M059J (cell line): ENCODE data around the gene FCGR3A. TPM values are rescaled to one million over a fixed set of nuclear protein-coding genes. Genes with fewer than 3 reads are reported as not detected.
"Not testable (repeated sequence)": the region's sequence is repeated elsewhere in the genome, so short reads cannot be mapped to it uniquely, and the experiment has no call there.

Experiments used
- DNase-seq: peaks from one replicate; pipeline ENCODE4 v3.0.0-alpha.2; 2012; ENCODE audit warnings: low read depth
- total RNA-seq: library from RNA; depleted of rRNA; stranded (reverse); fragments of >200 nt; shearing (Covaris generic); gene quantifications from 2 replicates; pipeline ENCODE4 v1.2.3, GENCODE V29; 2014

FCGR3A gene
- total RNA-seq, 1 experiment from 2014 or later, result not detected

- not testable (repeated sequence) for DNase-seq
Observed at GRCh38 chr1:161556990-161557389, 7.4 kb upstream of the FCGR3A start.

GRCh38 chr1:161556143-161556542 lies 6.5 kb upstream of the FCGR3A start:
- DNase-seq, result not testable (repeated sequence)

GRCh38 chr1:161554815-161555417 lies 5.3 kb upstream of the FCGR3A start:
- peak; percentile 55 for DNase-seq

- not testable (repeated sequence) for DNase-seq
Observed at GRCh38 chr1:161554340-161554739, 4.7 kb upstream of the FCGR3A start.

- DNase-seq, result not testable (repeated sequence)
Observed at GRCh38 chr1:161553631-161554030, 4.0 kb upstream of the FCGR3A start.

- not testable (repeated sequence) for DNase-seq
Observed at GRCh38 chr1:161550942-161551341, 1.3 kb upstream of the FCGR3A start.

GRCh38 chr1:161548749-161549406 lies 740 bp downstream of the FCGR3A start:
- not testable (repeated sequence) for DNase-seq

- not testable (repeated sequence) for DNase-seq
Observed at GRCh38 chr1:161547995-161548741, 1.4 kb downstream of the FCGR3A start.

- DNase-seq, result not testable (repeated sequence)
Observed at GRCh38 chr1:161545005-161545731, 4.5 kb downstream of the FCGR3A start.

GRCh38 chr1:161543125-161543524 lies 6.5 kb downstream of the FCGR3A start:
- DNase-seq, result not testable (repeated sequence)

- DNase-seq, result not testable (repeated sequence)
Observed at GRCh38 chr1:161542091-161542559, 7.5 kb downstream of the FCGR3A start.

GRCh38 chr1:161540570-161540960 lies 9.1 kb downstream of the FCGR3A start:
- not testable (repeated sequence) for DNase-seq

- DNase-seq, result peak; percentile 88
Observed at GRCh38 chr1:161539731-161540569, 9.7 kb downstream of the FCGR3A start.

- not testable (repeated sequence) for DNase-seq
Observed at GRCh38 chr1:161538925-161539479, 10.6 kb downstream of the FCGR3A start.

GRCh38 chr1:161537068-161537669 lies 12.4 kb downstream of the FCGR3A start:
- not testable (repeated sequence) for DNase-seq

GRCh38 chr1:161532644-161533567 lies 16.7 kb downstream of the FCGR3A start:
- peak; percentile 37 for DNase-seq

- DNase-seq, result no peak
Observed at GRCh38 chr1:161531986-161532643, 17.5 kb downstream of the FCGR3A start.
